SH-SY5Y (cell line): ENCODE data around the gene GPX4.

Experiments used
- GATA2 ChIP-seq: IDR thresholded peaks from 2 replicates; pipeline ENCODE4 v1.6.1; 2011; ENCODE audit warnings: mild to moderate bottlenecking, low read depth, low read length
- GATA3 ChIP-seq: IDR thresholded peaks from 2 replicates; pipeline ENCODE4 v1.6.1; 2011; ENCODE audit warnings: low read depth, mild to moderate bottlenecking, low read length, moderate library complexity

The GPX4 gene

GRCh38 chr19:1103708-1104310 lies at the start of gene GPX4:
TSS of gene GPX4 (plus strand) at chr19:1103994. CDS start at chr19:1104044, 50 bp downstream.
- no peak for TF ChIP-seq GATA3
- no peak for TF ChIP-seq GATA2

GRCh38 chr19:1054102-1055027 lies 49.4 kb upstream of the GPX4 start:
- no peak for TF ChIP-seq GATA2
- no peak for TF ChIP-seq GATA3

- TF ChIP-seq GATA2 (no peak), GATA3 (no peak)
Measured at GRCh38 chr19:1055028-1055425, 48.8 kb upstream of the GPX4 start.

- TF ChIP-seq GATA3 (no peak), GATA2 (no peak)
Measured at GRCh38 chr19:1055886-1056620, 47.7 kb upstream of the GPX4 start.

- TF ChIP-seq GATA3 (no peak), GATA2 (no peak)
Measured at GRCh38 chr19:1057176-1057855, 46.5 kb upstream of the GPX4 start.

GRCh38 chr19:1058112-1058511 lies 45.7 kb upstream of the GPX4 start:
- TF ChIP-seq GATA2 = no peak
- no peak for TF ChIP-seq GATA3

GRCh38 chr19:1060689-1061088 lies 43.1 kb upstream of the GPX4 start:
- TF ChIP-seq GATA2 (no peak), GATA3 (no peak)

- TF ChIP-seq GATA2 = no peak
- no peak for TF ChIP-seq GATA3
Measured at GRCh38 chr19:1061987-1062386, 41.8 kb upstream of the GPX4 start.

GRCh38 chr19:1062387-1063029 lies 41.3 kb upstream of the GPX4 start:
- TF ChIP-seq GATA3 = no peak
- TF ChIP-seq GATA2 = no peak

GRCh38 chr19:1063030-1063908 lies 40.5 kb upstream of the GPX4 start:
- TF ChIP-seq GATA2 (no peak), GATA3 (no peak)

GRCh38 chr19:1063909-1064660 lies 39.7 kb upstream of the GPX4 start:
- TF ChIP-seq GATA2 (no peak), GATA3 (no peak)
